ENCODE measurements around the gene MORN1. TPM values are rescaled to one million over a fixed set of nuclear protein-coding genes. Genes with fewer than 3 reads are reported as not detected.
"Not testable (repeated sequence)": the region's sequence is repeated elsewhere in the genome, so short reads cannot be mapped to it uniquely, and the experiment has no call there.

The MORN1 gene
- total RNA-seq, 1 donor from 2014 or later, result 24.3 TPM

DNA sequence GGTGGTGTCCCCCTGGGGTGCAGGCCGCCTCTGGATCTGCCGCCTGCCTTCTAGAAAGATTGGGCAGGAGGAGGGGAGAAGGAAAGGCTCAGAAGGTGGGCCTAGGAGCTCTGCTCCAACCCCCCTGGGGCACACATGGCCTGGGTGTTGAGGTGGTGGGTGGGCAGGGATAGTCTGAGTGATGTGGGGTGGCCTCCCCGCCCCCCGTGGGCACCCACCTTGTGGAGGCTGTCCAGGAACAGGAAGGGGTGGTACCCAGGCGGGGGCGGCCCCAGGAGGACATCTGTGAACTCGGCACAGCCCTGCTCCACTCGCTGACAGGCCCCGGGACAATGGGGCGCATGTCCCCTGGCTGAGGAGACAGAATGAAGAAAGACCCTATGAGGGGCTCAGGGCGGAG, 54.9 kb downstream of the MORN1 start:
- H3K27ac Mint-ChIP-seq, result no peak overlapping the region
- no peaks in the 10 kb centered on the region for H3K36me3 Mint-ChIP-seq
- no peak for TF ChIP-seq CTCF (IDR thresholded peaks at IDR 0.05; ENCODE audit: unreplicated experiment)
- H3K27me3 Mint-ChIP-seq (ENCODE audit: low read depth), result no peaks in the 10 kb centered on the region
- H3K4me3 Mint-ChIP-seq, result no peak overlapping the region
- no peak for DNase-seq (ENCODE audit: low spot score in 2 of 2, unreplicated experiment in 2 of 2)
- peaks cover 35% of the 10 kb centered on the region for H3K4me1 Mint-ChIP-seq
- no peaks in the 10 kb centered on the region for H3K9me3 Mint-ChIP-seq

DNA sequence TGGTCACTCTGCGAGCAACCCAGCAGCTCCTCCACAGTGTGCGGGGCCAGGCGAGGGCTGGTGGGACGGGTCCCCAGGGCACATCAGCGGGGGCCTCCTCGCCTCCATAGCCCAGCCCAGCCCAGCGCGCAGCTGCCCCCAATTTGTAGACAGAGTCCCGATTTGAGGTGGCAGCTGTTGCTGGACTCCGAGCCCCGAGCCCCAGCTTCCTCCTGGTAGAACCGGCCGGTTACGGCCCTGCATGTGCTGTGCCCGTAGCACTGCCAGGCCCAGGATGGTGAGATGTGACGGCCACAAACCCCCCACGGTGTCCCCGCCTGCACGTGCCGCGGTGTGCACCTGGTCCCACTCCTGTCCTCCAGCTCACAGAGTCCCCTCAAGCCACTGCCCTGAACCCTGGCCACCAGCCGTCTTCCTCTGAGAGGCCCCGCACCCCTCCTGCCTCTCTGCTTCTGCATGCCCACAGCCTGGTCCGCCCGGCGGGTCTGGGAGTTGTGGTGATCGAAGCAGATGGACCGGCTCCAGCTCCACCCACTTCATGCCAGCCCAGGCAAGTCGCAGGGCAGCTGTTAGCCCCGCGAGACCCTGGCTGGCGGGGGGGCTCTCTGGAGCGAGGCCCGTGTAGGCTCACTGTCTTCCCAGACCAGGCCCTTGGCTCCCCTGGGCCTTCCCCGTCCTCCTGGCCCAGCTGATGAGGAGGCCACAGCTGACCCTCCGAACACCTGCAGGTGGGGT, 55.5 kb downstream of the MORN1 start:
- no peak for TF ChIP-seq CTCF (IDR thresholded peaks at IDR 0.05; ENCODE audit: unreplicated experiment)
- Mint-ChIP-seq H3K4me3 (no peak overlapping the region), H3K4me1 (peaks cover 36% of the 10 kb centered on the region), H3K9me3 (no peaks in the 10 kb centered on the region), H3K36me3 (no peaks in the 10 kb centered on the region), H3K27me3 (ENCODE audit: low read depth) (no peaks in the 10 kb centered on the region), H3K27ac (peak overlapping the region; percentile 76)
- DNase-seq (ENCODE audit: low spot score in 2 of 2, unreplicated experiment in 2 of 2), result no peak

DNA sequence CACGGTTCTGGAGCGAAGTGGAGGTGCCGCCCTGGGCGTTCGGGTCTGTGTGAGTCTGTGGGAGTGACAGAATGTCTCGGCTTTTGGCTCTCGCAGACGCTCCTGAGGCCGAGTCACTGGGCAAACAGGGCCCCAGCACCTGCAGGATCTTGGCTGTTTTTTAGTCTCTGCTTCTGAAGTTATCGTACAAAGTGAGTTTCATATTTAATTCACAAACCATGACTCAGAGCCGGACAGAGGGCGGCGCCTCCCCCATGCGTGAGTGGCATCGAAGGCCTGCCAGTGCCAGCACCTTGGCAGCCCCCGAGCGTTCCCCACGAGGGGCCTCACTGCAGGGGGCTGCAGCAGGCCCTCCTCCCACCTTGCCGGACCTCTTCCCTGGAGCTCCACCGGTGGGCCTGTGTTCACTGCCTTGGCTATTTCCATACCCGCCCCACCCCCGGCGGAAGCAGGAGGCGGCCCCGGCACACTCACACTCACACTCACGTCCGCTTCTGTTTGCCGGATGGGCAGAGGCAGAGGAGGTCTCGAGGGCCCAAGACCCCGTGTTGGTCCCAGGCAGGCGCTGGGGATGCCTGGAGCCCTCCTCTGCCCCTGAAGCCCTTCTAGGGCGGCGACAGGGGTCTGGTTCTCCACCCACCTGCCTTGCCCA, 56.3 kb downstream of the MORN1 start:
- Mint-ChIP-seq H3K27ac (peak overlapping the region; percentile 76), H3K4me1 (peaks cover 45% of the 10 kb centered on the region), H3K4me3 (no peak overlapping the region), H3K9me3 (no peaks in the 10 kb centered on the region), H3K27me3 (ENCODE audit: low read depth) (no peaks in the 10 kb centered on the region), H3K36me3 (no peaks in the 10 kb centered on the region)
- no peak for TF ChIP-seq CTCF (IDR thresholded peaks at IDR 0.05; ENCODE audit: unreplicated experiment)
- DNase-seq (ENCODE audit: low spot score in 2 of 2, unreplicated experiment in 2 of 2), result no peak

DNA sequence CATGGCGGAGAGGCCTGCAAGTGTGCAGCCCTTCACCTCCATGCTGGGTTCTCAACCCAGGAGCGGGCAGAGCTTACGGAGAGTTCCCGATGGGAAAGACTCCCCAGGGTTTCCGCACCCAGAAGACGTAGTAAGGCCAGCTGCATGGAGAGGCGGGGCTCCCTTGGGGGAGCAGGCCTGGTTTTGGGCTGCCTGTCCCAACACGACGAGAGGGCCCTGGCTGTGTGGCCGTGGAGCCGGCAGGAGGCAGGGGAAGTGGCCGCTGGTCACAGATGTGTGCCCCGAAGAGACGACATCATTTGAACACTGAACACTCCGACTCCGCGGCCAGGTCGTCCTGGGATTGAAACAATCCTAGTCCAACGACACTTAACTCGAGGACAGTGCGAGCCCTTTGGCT, 57.0 kb downstream of the MORN1 start:
- no peak for DNase-seq (ENCODE audit: low spot score in 2 of 2, unreplicated experiment in 2 of 2)
- Mint-ChIP-seq H3K36me3 (no peaks in the 10 kb centered on the region), H3K27ac (peak overlapping the region; percentile 76), H3K27me3 (ENCODE audit: low read depth) (no peaks in the 10 kb centered on the region), H3K9me3 (no peaks in the 10 kb centered on the region), H3K4me3 (no peak overlapping the region), H3K4me1 (peaks cover 50% of the 10 kb centered on the region)
- TF ChIP-seq CTCF (IDR thresholded peaks at IDR 0.05; ENCODE audit: unreplicated experiment), result no peak

- not testable (repeated sequence) for H3K27me3 Mint-ChIP-seq (ENCODE audit: low read depth); DNase-seq (ENCODE audit: low spot score in 2 of 2, unreplicated experiment in 2 of 2); H3K4me3 Mint-ChIP-seq; H3K9me3 Mint-ChIP-seq; H3K36me3 Mint-ChIP-seq
- peaks cover 58% of the 10 kb centered on the region for H3K4me1 Mint-ChIP-seq
- H3K27ac Mint-ChIP-seq, result peak overlapping the region; percentile 91
Observed at GRCh38 chr1:2331580-2331979, 59.8 kb downstream of the MORN1 start.

GRCh38 chr1:2331200-2331544, 60.2 kb downstream of the MORN1 start:
- H3K27me3 Mint-ChIP-seq (ENCODE audit: low read depth), result no peaks in the 10 kb centered on the region
- no peak overlapping the region for H3K4me3 Mint-ChIP-seq
- peaks cover 58% of the 10 kb centered on the region for H3K4me1 Mint-ChIP-seq
- H3K9me3 Mint-ChIP-seq, result no peaks in the 10 kb centered on the region
- TF ChIP-seq CTCF (IDR thresholded peaks at IDR 0.05; ENCODE audit: unreplicated experiment), result no peak
- H3K27ac Mint-ChIP-seq, result peak overlapping the region; percentile 100
- no peaks in the 10 kb centered on the region for H3K36me3 Mint-ChIP-seq
- no peak for DNase-seq (ENCODE audit: low spot score in 2 of 2, unreplicated experiment in 2 of 2)

Data from mesothelial cell of epicardium (in vitro differentiated cells).